Adipocyte (in vitro differentiated cells): ENCODE results near the gene TRABD2A.

ENCODE experiments used
- DNase-seq: peaks from one replicate; pipeline ENCODE4 v3.0.0-alpha.2; 2015; ENCODE audit warnings: low read depth
- H3K27me3 ChIP-seq: replicated peaks from 2 replicates; pipeline ENCODE4 v1.7.0; 2013; ENCODE audit warnings: mild to moderate bottlenecking, low read length, moderate library complexity; ENCODE audit not compliant: control insufficient read depth, insufficient read depth
- H3K36me3 ChIP-seq: 2 replicates; pipeline ENCODE4 v1.7.0; 2013; ENCODE audit warnings: low read length, mild to moderate bottlenecking, moderate library complexity; ENCODE audit not compliant: control insufficient read depth, insufficient read depth, severe bottlenecking
- H3K4me1 ChIP-seq: 2 replicates; pipeline ENCODE4 v1.7.0; 2013; ENCODE audit warnings: mild to moderate bottlenecking, low read length, moderate library complexity; ENCODE audit not compliant: control insufficient read depth, insufficient read depth
- H3K4me3 ChIP-seq: 2 replicates; pipeline ENCODE4 v1.7.0; 2013; ENCODE audit warnings: mild to moderate bottlenecking, low read length, moderate library complexity
- H3K9ac ChIP-seq: 2 replicates; pipeline ENCODE4 v1.7.0; 2013; ENCODE audit warnings: mild to moderate bottlenecking, low read length, moderate library complexity
- H3K9me3 ChIP-seq: 2 replicates; pipeline ENCODE4 v1.7.0; 2013; ENCODE audit warnings: mild to moderate bottlenecking, low read length, moderate library complexity; ENCODE audit not compliant: control insufficient read depth

TRABD2A gene

DNA sequence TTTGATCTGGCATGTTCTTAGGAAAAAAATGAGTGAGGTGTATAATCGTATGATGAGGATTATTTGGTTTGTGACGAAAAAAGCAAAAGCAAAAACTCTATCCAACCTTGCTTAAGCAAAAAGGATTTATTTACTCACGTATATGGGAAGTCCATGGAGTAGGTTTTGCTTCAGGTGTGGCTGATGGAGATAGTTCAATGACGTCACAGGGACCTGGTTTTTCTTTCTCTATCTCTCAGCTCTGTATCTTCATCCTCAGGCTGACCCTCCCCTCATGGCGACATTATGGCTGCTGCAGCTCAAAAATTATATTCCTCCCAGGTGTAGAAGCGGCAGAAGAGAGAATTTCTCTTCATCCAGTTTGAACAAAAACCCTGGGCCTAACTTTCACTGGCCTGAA is 33.5 kb upstream of the TRABD2A start:
- H3K36me3 ChIP-seq = no peaks in the 10 kb centered on the region
- H3K4me3 ChIP-seq = no peak overlapping the region
- DNase-seq = no peak
- H3K9ac ChIP-seq = no peak overlapping the region
- peaks cover 3% of the 10 kb centered on the region for H3K4me1 ChIP-seq
- no peaks in the 10 kb centered on the region for H3K9me3 ChIP-seq
- no peaks in the 10 kb centered on the region for H3K27me3 ChIP-seq

DNA sequence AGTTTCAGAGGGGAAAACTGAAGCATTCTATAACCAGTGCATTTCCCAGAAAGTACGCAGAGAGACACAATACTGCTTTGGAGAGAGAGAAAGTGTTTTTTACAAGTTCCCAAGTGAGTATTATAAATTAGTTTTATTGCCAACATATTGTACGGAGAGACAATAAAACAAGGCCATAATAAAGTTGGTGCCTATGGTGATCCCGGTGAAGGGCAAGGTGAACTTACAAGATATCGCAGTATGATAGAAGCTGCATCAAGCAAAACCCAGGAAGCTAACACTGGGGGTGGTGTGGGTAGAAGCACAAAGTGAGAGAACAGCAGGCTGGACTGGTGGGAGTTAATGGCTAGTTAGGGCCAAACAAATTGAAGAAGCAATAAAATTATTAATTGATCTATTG is 32.1 kb upstream of the TRABD2A start:
- no peak overlapping the region for H3K4me3 ChIP-seq
- no peaks in the 10 kb centered on the region for H3K4me1 ChIP-seq
- no peaks in the 10 kb centered on the region for H3K27me3 ChIP-seq
- no peaks in the 10 kb centered on the region for H3K36me3 ChIP-seq
- H3K9ac ChIP-seq = no peak overlapping the region
- no peaks in the 10 kb centered on the region for H3K9me3 ChIP-seq
- DNase-seq = no peak

DNA sequence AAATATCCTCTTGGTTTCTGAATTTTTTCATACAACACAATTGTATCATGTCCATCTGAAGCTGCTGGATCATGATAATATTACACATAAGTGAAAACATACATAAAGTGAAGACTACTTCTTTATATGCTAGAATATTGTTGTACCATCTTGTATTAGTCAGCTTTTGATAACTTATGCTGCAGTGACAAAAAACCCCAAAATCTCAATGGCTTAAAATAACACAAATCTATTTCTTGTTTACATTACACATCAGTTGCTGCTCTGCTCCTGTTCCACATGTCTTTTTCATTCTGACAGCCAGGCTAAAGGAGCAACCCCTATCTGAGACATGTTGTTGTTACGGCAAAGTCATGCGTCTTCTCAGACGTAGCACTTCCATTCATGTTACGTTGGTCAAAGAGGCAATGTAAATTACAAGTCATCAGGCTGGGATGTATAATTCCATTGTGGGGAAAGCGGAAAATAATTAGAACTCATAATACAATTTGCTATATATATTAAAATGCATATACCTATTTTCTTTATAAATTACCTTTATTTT is 30.3 kb upstream of the TRABD2A start:
- no peaks in the 10 kb centered on the region for H3K9me3 ChIP-seq
- no peak overlapping the region for H3K9ac ChIP-seq
- no peaks in the 10 kb centered on the region for H3K36me3 ChIP-seq
- H3K27me3 ChIP-seq = no peaks in the 10 kb centered on the region
- no peaks in the 10 kb centered on the region for H3K4me1 ChIP-seq
- no peak overlapping the region for H3K4me3 ChIP-seq
- no peak for DNase-seq

DNA sequence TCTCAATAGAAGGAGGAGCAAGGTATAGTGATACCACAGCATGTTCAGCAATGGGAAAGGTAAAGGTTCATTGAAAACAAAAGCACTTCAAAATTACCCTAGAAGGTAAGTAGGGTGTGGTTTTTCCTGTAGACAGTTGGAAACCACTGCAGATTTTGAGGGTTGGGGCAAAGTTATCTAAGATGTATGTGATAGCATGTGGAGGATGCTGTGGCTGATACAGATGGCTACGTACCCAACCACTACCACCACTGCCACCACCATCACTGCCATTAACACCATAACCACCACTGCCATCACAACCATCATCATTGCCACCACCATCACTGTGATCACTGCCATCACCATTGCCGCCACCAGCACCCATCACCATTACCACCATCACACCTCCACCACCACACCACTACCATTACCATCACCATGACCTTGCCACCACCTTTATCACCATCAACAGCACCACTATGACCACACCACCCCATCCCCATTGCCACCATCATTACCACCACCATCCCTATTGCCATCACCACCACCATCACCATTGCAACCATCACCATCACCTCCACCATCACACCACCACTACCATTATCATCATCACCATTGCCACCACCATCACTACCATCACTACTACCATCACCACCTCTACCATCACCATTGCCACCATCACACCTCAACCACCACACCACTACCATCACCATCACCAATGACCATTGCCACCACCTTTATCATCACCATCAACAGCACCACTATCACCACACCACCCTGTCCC is 28.2 kb upstream of the TRABD2A start:
- no peak overlapping the region for H3K4me3 ChIP-seq

DNA sequence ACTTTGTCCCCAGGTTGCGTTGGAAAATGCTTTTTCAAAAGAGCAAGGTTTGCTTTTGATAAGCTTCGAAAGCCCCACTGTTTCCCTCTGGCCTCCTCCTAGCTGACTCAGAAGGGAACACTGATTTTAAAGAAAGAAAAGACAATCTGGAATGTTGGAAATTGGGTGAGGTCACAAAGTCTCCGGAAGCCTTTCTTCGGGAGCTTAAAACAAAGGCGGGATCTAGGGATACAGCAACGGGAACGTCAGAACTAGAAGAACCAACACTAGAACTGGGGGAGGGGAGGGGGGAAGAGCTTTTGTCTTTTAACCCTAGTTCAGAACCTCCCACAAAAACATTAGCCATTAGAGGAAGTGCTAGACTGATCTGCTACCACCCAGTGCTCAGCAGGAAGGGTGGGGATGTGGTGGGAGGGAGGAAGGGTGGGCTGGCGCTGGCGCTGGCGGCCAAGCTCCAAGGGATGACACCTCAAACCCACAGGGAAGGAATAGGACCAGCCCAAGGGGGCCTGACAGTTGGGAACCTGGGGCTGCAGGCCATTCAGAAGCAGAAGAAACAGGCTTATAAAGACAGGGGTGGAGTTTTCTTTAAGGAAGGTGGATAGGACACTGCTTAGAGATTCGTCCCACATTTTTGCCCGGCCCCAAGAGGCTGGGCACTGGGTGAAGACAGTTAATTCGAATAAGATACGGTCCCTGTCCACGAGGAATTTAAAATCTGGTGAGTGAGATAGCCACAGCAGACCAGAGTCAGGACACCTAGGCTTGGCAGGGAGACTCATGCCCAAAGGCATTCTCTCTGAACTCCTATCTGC is 26.2 kb upstream of the TRABD2A start:
- no peaks in the 10 kb centered on the region for H3K9me3 ChIP-seq
- no peaks in the 10 kb centered on the region for H3K36me3 ChIP-seq
- H3K4me1 ChIP-seq = peaks cover 6% of the 10 kb centered on the region
- peak overlapping the region; percentile 99 for H3K9ac ChIP-seq
- peak; percentile 79 for DNase-seq
- no peaks in the 10 kb centered on the region for H3K27me3 ChIP-seq
- H3K4me3 ChIP-seq = peak overlapping the region; percentile 98

More for the DNA sequence above, 28.2 kb upstream of the TRABD2A start:
- DNase-seq = no peak
- no peaks in the 10 kb centered on the region for H3K27me3 ChIP-seq
- peaks cover 5% of the 10 kb centered on the region for H3K4me1 ChIP-seq
- H3K36me3 ChIP-seq = no peaks in the 10 kb centered on the region
- H3K9me3 ChIP-seq = no peaks in the 10 kb centered on the region
- H3K9ac ChIP-seq = no peak overlapping the region

DNA sequence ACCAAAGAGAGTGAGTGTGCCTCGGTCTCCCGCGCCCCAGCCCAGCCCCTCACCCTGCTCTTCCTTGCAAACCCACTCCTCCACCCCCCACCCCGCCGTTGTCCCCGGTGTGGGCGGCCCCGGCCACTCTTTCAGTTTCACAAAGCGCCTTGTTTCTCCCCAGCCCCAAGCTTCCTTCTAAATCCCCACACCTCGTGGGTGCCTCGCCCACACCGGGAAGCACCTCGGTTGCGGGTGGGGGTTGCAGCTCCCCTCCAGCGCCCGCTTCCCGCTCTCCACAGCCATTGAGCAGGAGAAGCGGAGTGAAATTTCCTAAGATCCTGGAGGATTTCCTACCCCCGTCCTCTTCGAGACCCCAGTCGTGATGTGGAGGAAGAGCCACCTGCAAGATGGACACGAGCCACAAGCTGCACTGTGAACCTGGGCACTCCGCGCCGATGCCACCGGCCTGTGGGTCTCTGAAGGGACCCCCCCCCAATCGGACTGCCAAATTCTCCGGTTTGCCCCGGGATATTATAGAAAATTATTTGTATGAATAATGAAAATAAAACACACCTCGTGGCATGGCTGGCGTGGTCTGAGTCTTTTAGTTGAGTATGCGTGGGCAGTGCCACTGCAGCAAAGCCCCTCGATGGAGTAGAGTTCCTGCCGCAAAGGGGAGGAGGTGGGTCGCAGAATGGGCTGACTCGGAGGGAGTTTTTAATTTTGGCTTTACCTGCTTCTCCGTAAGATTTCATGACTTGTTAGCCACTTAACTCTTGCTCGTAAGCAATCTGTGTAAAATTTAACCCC is 25.4 kb upstream of the TRABD2A start:
- Histone ChIP-seq H3K4me1 (peaks cover 10% of the 10 kb centered on the region), H3K9me3 (peaks cover under 1% of the 10 kb centered on the region), H3K36me3 (no peaks in the 10 kb centered on the region), H3K9ac (peak overlapping the region; percentile 99), H3K4me3 (peak overlapping the region; percentile 98), H3K27me3 (no peaks in the 10 kb centered on the region)
- DNase-seq = peak; percentile 43

DNA sequence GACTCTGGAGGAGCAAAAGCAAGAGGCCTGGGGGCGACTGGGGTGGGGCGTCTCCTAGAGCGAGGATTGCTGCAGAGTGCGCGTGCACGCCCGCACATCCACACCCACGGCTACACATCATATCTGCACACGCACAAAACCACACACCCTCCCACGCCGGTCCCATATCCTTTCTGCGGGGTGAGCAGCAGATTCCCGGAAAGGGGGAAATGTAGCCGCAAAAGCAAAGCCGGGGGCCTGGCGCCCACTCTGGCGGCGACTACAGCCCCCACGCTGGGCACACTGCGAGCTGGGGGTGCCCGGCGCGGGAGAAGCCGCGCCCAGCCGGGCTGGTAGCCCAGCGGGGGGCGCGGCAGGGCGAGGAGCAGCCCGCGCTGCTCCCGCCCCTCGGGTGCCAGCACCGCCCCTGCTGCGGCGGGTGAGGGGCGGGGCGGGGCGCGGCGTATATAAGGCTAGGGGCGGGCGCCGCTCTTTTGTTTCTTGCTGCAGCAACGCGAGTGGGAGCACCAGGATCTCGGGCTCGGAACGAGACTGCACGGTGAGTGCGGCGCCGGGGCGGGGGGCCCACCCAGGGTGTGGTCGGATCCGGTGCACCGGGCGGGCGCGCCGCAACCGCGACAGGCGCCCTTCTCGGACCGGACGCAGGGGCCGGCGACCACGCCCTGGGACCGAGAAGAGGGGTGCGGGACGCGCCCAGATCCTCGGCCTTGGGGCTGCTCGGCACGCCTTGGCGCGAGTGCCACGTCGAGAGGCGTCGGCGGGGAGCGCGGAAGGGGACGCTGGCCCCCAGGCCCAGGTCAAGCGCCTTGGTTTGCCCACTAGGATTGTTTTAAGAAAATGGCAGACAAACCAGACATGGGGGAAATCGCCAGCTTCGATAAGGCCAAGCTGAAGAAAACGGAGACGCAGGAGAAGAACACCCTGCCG is 24.6 kb upstream of the TRABD2A start, which contains the start of gene TMSB10:
Gene TMSB10 (plus strand): TSS at position 476 of the 927 bp plus-strand sequence.
- peak within 1 kb of the TSS; percentile 98 for H3K4me3 ChIP-seq
- peak; percentile 93 for DNase-seq
- H3K4me1 ChIP-seq = peaks cover 10% of the 10 kb centered on the region
- H3K9ac ChIP-seq = peak within 1 kb of the TSS; percentile 99
- no peaks in the 10 kb centered on the region for H3K36me3 ChIP-seq
- H3K9me3 ChIP-seq = peaks cover 4% of the 10 kb centered on the region
- no peaks in the 10 kb centered on the region for H3K27me3 ChIP-seq

DNA sequence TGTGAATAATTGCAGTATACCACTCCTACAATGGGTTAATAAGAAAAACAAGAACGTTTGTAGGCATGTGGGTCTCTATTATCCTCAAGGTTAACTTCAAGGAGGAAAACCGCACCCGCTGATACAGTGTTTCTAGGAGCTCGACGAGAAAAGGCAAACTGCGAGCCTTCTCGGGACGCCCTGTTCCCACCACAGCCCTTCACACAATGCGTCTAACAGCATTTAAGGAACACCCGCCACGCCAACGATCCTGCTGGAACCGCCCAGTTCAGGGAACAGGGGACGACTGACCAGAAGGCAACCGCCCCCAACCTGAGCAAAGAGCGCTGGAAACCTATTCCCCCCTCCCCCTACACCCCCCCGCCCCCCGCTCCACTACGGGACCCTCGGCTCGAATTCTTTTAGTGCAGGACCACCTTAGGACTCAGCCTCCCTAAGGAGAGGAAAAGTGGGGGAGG is 23.9 kb upstream of the TRABD2A start:
- Histone ChIP-seq H3K4me3 (peak overlapping the region; percentile 98), H3K9ac (peak overlapping the region; percentile 99), H3K4me1 (peaks cover 10% of the 10 kb centered on the region), H3K36me3 (no peaks in the 10 kb centered on the region), H3K27me3 (no peaks in the 10 kb centered on the region), H3K9me3 (peaks cover 4% of the 10 kb centered on the region)
- peak; percentile 78 for DNase-seq

DNA sequence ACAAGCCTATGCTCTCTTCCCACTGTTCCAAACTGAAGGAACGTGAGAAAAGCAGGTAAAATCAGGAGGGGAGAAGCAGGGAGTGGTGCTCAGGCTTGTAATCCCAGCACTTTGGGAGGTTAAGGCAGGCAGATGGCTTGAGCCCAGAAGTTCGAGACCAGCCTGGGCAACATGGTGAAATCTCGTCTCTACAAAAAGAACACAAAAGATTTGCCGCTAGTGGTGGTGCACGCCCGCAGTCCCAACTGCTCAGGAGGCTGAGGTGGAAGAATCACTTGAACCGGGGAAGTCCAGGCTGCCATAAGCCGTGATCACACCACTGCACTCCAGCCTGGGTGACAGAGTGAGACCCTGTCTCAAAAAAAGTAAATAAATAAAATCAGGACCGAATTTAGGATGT is 23.3 kb upstream of the TRABD2A start:
- H3K4me3 ChIP-seq = peak overlapping the region; percentile 98
- no peaks in the 10 kb centered on the region for H3K36me3 ChIP-seq
- peak overlapping the region; percentile 99 for H3K9ac ChIP-seq
- no peaks in the 10 kb centered on the region for H3K27me3 ChIP-seq
- H3K4me1 ChIP-seq = peaks cover 12% of the 10 kb centered on the region
- peaks cover 4% of the 10 kb centered on the region for H3K9me3 ChIP-seq
- no peak for DNase-seq

DNA sequence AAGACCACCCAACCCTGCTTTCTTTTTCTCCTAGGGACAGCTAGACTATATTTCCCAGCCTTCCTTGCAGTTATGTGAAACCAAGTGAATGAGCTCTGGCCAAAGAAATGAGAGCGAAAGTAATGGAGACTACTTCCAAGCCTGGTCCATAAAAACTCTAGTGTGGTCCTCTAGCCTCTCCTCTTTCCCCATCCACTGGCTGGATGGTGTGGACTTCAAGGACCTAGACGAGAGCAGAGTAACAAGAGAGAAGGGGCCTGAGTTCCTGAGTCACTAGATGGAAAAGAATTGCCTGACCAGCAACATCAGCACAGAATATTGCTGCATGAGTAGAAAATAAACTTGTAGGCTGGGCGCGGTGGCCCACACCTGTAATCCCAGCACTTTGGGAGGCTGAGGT is 21.6 kb upstream of the TRABD2A start:
- H3K4me3 ChIP-seq = no peak overlapping the region
- H3K4me1 ChIP-seq = peaks cover 24% of the 10 kb centered on the region
- peaks cover 4% of the 10 kb centered on the region for H3K9me3 ChIP-seq
- no peaks in the 10 kb centered on the region for H3K36me3 ChIP-seq
- DNase-seq = no peak
- H3K27me3 ChIP-seq = no peaks in the 10 kb centered on the region
- no peak overlapping the region for H3K9ac ChIP-seq
